ENCODE measurements around the gene ARHGAP6.
A peak's percentile ranks its signal among the peaks of the same experiment; 100 is the strongest.

ARHGAP6 gene

GRCh38 chrX:11319806-11320520 is 345.8 kb downstream of the ARHGAP6 start:
- in situ Hi-C loops (cut with HindIII; ENCODE audit: low pct_unique_long_range_greater_than_20kb, low sequenced_read_pairs) = no loop called here
- no peak for DNase-seq (ENCODE audit: low read depth in 1 of 2, low spot score in 1 of 2)
- no peak for TF ChIP-seq JUND (IDR thresholded peaks at IDR 0.05; ENCODE audit: low read depth)

GRCh38 chrX:11311706-11312105 is 354.0 kb downstream of the ARHGAP6 start:
- no peak for TF ChIP-seq JUND (IDR thresholded peaks at IDR 0.05; ENCODE audit: low read depth)
- in situ Hi-C loops (cut with HindIII; ENCODE audit: low pct_unique_long_range_greater_than_20kb, low sequenced_read_pairs) = no loop called here
- DNase-seq (ENCODE audit: low read depth in 1 of 2, low spot score in 1 of 2) = no peak

GRCh38 chrX:11309220-11309619 is 356.5 kb downstream of the ARHGAP6 start:
- DNase-seq (ENCODE audit: low read depth in 1 of 2, low spot score in 1 of 2) = peak in 1 of 2 experiments; percentile 1
- in situ Hi-C loops (cut with HindIII; ENCODE audit: low pct_unique_long_range_greater_than_20kb, low sequenced_read_pairs) = no loop called here
- no peak for TF ChIP-seq JUND (IDR thresholded peaks at IDR 0.05; ENCODE audit: low read depth)

- in situ Hi-C loops (cut with HindIII; ENCODE audit: low pct_unique_long_range_greater_than_20kb, low sequenced_read_pairs) = no loop called here
- DNase-seq (ENCODE audit: low read depth in 1 of 2, low spot score in 1 of 2) = no peak
- no peak for TF ChIP-seq JUND (IDR thresholded peaks at IDR 0.05; ENCODE audit: low read depth)
These were observed 360.1 kb downstream of the ARHGAP6 start for GRCh38 chrX:11305641-11306040.

GRCh38 chrX:11304829-11305228 is 360.9 kb downstream of the ARHGAP6 start:
- TF ChIP-seq JUND (IDR thresholded peaks at IDR 0.05; ENCODE audit: low read depth) = no peak
- no peak for DNase-seq (ENCODE audit: low read depth in 1 of 2, low spot score in 1 of 2)
- in situ Hi-C loops (cut with HindIII; ENCODE audit: low pct_unique_long_range_greater_than_20kb, low sequenced_read_pairs) = no loop called here

- TF ChIP-seq JUND (IDR thresholded peaks at IDR 0.05; ENCODE audit: low read depth) = no peak
- no peak for DNase-seq (ENCODE audit: low read depth in 1 of 2, low spot score in 1 of 2)
- in situ Hi-C loops (cut with HindIII; ENCODE audit: low pct_unique_long_range_greater_than_20kb, low sequenced_read_pairs) = no loop called here
These were observed 367.1 kb downstream of the ARHGAP6 start for GRCh38 chrX:11298600-11298999.

- DNase-seq (ENCODE audit: low read depth in 1 of 2, low spot score in 1 of 2) = no peak
- in situ Hi-C loops (cut with HindIII; ENCODE audit: low pct_unique_long_range_greater_than_20kb, low sequenced_read_pairs) = no loop called here
- no peak for TF ChIP-seq JUND (IDR thresholded peaks at IDR 0.05; ENCODE audit: low read depth)
These were observed 369.7 kb downstream of the ARHGAP6 start for GRCh38 chrX:11296051-11296450.

GRCh38 chrX:11293113-11293512 is 372.6 kb downstream of the ARHGAP6 start, which contains the start of gene AMELX:
AMELX (plus strand) TSS chrX:11293413; CDS start chrX:11294789, 1,376 bp downstream.
- TF ChIP-seq JUND (IDR thresholded peaks at IDR 0.05; ENCODE audit: low read depth) = no peak
- in situ Hi-C loops (cut with HindIII; ENCODE audit: low pct_unique_long_range_greater_than_20kb, low sequenced_read_pairs) = no loop called here
- DNase-seq (ENCODE audit: low read depth in 1 of 2, low spot score in 1 of 2) = no peak

GRCh38 chrX:11290416-11291102 is 375.2 kb downstream of the ARHGAP6 start:
- in situ Hi-C loops (cut with HindIII; ENCODE audit: low pct_unique_long_range_greater_than_20kb, low sequenced_read_pairs) = no loop called here
- DNase-seq (ENCODE audit: low read depth in 1 of 2, low spot score in 1 of 2) = no peak
- TF ChIP-seq JUND (IDR thresholded peaks at IDR 0.05; ENCODE audit: low read depth) = no peak

GRCh38 chrX:11287505-11287904 is 378.2 kb downstream of the ARHGAP6 start:
- DNase-seq (ENCODE audit: low read depth in 1 of 2, low spot score in 1 of 2) = no peak
- TF ChIP-seq JUND (IDR thresholded peaks at IDR 0.05; ENCODE audit: low read depth) = no peak
- in situ Hi-C loops (cut with HindIII; ENCODE audit: low pct_unique_long_range_greater_than_20kb, low sequenced_read_pairs) = no loop called here

GRCh38 chrX:11285651-11286050 is 380.1 kb downstream of the ARHGAP6 start:
- in situ Hi-C loops (cut with HindIII; ENCODE audit: low pct_unique_long_range_greater_than_20kb, low sequenced_read_pairs) = no loop called here
- no peak for DNase-seq (ENCODE audit: low read depth in 1 of 2, low spot score in 1 of 2)
- TF ChIP-seq JUND (IDR thresholded peaks at IDR 0.05; ENCODE audit: low read depth) = no peak

- TF ChIP-seq JUND (IDR thresholded peaks at IDR 0.05; ENCODE audit: low read depth) = no peak
- in situ Hi-C loops (cut with HindIII; ENCODE audit: low pct_unique_long_range_greater_than_20kb, low sequenced_read_pairs) = no loop called here
- DNase-seq (ENCODE audit: low read depth in 1 of 2, low spot score in 1 of 2) = no peak
These were observed 383.7 kb downstream of the ARHGAP6 start for GRCh38 chrX:11282043-11282442.

GRCh38 chrX:11273544-11273943 is 392.2 kb downstream of the ARHGAP6 start:
- no peak for TF ChIP-seq JUND (IDR thresholded peaks at IDR 0.05; ENCODE audit: low read depth)
- no peak for DNase-seq (ENCODE audit: low read depth in 1 of 2, low spot score in 1 of 2)
- in situ Hi-C loops (cut with HindIII; ENCODE audit: low pct_unique_long_range_greater_than_20kb, low sequenced_read_pairs) = no loop called here

Data from T47D (cell line).